NCI-H1417 treated with DMSO at 0.1 percent for 48 hours (cell line): Measurements from ENCODE around the gene PTPA.

Source experiments
- DNase-seq: peaks from one replicate; lab custom pipeline; 2025; lab: John Stamatoyannopoulos, UW

Gene PTPA

GRCh38 chr9:129081388-129081904 is 29.8 kb upstream of the PTPA start:
- DNase-seq = no peak

DNA sequence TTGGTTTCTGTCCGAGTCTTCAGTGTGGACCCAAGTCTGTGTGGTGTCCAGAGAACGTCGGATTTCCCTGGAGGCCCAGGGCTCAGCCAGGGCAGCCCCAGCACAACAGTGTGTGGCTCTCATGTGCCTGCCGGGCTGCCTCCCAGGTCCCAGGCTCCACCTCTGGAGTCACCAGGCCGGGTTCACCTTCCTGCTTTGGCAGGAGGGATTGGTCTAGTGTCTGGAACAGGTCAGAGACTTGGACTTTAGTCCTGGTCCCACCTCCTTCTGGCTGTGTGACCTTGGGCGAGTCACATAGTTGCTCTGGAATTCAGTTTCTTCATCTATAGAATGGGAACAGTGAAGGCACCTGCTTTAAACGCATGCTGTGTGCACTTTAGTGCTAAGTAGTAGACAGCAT is 27.1 kb upstream of the PTPA start:
- DNase-seq = no peak

DNA sequence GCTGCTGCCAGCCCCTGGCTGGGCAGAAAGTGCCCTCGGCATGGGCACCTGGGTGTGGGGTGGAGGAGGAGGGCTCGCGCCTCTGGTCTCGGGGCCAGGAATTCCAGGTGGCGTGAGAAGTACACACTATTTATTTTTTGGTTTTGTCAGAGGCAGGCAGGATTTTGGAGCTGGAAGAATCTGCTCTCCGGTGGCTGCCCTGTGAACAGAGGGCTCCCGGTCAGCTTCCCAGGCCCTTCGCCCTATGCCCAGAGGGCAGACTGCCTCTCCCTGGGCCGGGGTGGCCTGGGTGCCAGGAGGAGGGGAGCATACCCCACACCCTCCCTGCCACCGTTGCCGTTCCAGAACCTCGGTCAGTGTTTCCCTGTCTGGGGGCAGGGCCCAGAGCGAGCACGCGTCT is 22.0 kb upstream of the PTPA start:
- no peak for DNase-seq

DNA sequence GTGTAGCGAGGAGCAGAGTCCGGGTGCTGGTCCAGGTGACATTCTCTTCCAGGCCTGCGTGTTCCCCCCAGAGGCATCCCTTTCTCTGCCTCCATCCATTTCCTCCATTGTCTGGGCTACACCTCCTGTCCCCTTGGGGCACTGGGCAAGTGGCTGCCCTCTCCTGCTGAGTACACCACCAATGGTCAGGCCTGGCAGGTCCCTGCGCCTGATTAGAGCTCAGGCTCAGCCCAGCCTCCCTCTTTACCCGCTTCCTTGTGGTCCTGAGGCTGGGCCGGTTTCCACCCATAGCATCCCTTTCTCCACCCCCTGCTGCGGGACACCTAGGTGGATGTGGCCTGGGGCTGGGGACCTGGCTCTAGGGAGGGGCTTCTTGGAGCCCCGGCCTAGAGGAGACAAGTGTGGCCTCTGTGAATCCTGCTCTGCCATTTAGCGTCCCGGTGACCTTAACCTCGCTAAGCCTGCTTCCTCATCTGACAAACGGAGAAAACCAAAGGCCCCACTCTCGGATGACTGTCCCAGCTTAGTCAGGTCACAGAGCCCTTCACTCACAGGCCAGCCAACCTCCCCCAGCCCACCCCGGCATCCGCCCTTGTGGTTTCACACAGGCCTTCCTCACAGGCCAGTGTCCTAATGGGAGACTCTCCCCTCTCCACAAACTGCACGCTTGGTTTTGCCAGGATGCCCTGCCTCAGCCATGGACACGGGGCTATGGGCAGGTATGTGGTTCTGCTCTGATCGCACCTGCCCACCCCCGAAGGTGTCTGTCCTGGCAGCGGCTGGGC is 17.4 kb upstream of the PTPA start:
- no peak for DNase-seq

- no peak for DNase-seq
These were observed 16.6 kb upstream of the PTPA start for GRCh38 chr9:129094387-129095169.

DNA sequence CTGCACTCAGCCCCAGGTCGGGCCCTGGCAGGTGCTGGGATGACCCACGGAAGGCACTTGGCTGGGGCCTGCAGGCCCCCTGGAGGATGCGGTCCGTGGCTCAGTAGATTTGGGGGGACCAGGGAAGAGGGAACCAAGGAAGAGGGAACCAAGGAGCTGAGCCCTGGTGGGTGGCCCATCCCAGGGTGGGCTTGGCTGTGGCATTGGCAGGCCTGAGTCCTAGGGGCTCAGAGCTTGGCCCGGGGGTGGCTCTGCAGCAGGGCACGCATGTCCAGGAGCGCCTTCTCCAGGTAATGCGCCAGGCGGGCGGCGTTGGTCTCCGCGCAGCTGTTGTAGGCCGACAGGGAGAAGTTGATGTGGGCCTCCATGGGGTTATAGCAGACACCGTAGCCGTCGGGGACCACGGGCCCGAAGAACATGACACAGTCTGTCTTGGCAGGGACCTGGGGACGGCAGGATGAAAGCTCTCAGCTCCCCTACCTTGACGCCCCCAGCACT is 16.0 kb upstream of the PTPA start:
- no peak for DNase-seq

- DNase-seq = no peak
These were observed 15.3 kb upstream of the PTPA start for GRCh38 chr9:129095908-129096307.

GRCh38 chr9:129097671-129098306 is 13.4 kb upstream of the PTPA start:
- DNase-seq = no peak

DNA sequence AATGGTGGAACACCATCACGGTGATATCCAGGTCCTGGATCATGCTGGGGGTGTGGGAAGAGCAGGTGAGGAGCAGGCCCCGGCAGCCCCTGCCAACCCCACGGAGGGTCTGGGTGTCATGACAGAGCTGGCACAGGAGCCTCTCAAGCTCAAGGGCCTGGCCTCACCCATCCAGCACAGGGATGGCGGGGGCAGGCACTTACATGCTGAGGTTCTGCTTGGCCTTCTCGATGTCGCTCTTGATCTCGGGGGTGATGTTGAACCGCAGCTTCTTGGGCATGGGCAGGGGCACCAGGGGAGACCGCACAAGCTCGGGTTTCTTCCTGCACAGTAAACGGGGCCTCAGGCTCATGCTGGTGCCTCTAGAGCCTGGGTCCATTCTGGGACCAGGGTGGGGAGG is 12.9 kb upstream of the PTPA start:
- DNase-seq = no peak

- no peak for DNase-seq
These were observed 10.6 kb upstream of the PTPA start for GRCh38 chr9:129100383-129101169.

GRCh38 chr9:129101279-129101678 is 9.9 kb upstream of the PTPA start:
- DNase-seq = no peak

DNA sequence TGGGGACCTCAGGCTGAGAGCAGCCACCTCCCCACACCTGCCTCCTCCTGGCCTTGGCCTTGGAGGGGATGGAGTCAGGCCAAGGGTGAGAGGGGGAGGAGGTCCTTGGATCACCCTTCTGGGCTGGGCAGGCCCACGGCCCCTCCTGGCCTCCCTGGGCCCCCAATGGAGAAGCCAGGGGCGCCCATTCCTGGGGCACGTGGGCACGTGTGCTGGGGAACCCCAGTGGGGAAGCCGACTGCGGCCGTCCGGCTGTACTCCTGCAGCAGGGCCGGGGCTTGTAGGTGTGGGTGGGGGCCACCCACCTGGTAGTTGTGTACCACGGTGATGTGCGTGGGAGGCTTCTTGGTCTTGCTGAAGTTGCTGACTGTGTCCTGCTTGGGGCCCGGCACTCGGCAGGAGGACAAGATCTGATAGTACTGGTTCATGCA is 9.1 kb upstream of the PTPA start:
- no peak for DNase-seq

DNA sequence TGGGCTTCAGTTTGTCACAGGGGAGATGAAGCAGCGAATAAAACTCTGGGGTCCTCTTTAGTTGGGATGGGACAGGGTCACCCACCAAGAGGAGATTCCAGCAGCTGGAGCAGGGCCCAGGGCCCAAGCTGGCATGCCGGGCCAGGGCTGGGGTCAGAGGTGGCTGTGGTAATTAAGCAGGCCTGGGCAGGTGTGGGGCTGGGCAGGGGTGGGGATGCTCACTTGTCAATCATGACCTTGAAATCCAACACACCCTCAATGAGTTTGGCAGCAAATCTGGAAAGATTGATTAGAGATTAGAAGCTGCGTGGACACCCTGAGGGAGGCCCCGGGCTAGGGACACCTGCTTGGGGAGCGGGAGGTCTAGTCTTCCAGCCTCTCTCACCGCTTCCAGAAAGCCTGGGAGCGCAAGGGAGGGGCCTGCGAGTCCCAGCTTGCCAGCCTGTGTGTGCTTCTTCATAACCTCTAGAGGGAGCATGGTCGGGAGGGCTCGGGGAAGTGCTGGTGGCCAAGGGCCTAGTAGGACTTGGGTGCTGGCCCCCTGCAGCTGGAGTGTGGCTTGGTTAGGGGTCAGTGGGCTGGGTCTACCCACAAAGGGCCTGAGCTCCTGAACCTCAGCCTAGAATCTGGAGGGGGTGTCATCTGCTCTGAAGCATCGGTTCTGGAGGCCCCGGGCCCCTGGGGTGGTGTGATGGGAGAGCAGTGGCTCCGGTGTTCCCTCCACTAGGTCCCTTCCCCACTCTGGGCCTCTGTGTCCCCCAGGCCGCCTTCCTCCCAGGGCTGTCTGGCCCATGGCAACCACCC is 8.2 kb upstream of the PTPA start:
- no peak for DNase-seq

DNA sequence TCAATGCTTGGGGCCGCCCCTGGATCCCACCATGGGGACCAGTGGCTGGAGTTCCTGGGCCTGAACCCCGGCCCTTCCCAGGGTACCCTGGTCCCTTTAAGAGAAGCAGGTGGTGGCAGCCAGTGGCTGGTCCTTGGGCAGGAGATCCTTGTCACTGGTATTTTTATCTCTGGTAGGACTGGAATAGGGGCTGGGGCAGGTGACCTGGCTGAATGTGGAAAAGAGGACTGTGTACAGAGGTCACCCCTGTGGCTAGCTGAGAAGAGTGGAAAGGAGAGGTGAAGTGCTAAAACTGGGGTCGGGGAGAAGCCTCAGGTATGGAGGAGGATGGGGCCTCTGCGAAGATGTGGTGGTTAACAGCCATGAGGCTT is 7.6 kb upstream of the PTPA start:
- no peak for DNase-seq

DNA sequence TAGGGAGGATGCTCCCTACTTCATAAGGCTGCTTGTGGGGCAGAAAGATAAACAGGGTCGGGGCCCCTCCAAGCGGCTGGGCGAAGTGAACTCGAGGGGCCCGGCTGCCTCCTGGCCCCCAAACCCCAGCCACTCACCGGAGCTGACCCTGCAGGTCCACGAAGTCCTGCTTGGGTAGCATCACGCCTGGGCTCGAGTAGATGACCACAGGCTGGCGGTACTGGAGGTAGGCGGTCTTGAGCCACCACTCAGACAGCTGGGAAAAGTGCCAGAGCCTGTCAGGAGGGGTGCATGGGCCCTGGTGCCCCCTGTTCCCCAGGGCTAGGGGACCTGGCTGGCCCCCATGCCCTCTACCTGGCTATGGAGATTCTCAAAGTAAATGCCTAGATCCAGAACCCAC is 7.2 kb upstream of the PTPA start:
- no peak for DNase-seq

DNA sequence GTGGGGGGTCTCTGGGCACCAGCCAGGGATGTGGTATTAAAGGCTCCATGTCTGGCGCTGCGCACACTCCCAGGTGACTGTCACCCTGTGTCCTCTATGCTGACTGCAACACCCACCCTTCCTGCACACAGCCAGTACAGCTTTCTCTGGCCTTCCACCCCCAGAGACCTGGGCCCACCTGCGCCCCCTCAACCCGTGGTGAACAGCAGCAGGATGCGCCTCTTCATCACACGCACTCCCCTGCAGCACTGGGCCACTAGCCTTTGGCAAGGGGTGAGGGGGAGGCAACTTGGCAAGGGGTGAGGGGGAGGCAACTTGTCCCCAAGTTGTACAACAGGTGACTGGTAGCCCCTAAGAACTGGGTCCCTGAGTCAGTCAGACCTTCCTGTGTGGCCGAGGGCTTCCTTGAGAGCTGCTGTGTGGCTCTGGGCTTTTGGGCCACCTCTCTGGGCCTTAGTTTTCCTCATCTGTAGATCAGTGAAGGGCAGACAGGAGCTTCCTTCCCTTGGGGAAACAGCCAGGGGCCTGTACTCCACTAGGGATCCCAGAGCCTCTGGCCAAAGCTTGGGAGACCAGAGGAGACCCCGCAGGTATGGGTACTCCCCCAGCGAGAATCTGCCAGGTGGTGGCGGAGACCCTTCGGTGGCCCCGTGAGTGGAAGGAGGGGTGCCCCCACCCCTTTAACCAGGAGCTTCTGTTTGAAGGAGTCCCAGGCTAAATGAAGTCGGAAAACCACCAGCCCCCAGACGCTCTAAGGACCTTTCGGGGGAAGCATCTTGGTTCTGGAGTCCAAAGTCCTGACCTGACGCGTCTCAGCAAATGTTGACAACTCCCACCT is 5.1 kb upstream of the PTPA start:
- DNase-seq = no peak

DNA sequence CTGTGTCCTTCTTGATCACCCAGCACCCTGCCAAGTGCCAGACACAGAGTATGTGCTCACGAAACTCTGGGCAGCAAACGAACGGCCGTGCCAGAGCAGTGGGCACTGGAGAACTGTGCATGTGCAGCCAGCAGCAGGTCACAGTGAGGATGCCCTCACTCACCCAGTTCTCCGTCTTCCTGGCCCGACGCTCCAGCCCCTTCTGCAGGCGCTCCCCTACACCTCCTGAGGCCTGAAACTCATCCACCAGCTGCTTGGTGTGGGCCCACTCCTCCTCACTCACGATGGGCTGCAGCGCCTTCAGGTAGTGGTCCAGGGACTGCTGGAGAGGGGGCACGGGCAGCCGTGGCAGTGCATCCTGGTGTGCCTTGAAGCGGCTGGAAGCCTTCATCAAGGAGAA is 3.6 kb upstream of the PTPA start:
- DNase-seq = no peak

GRCh38 chr9:129108083-129108804 is 3.0 kb upstream of the PTPA start:
- no peak for DNase-seq

GRCh38 chr9:129108805-129109536 is 2.2 kb upstream of the PTPA start:
- DNase-seq = no peak
